Ectodermal cell (in vitro differentiated cells): Measurements from ENCODE around the gene TUBG1.
"Not testable (repeated sequence)": the region's sequence is repeated elsewhere in the genome, so short reads cannot be mapped to it uniquely, and the experiment has no call there.

Experiments used
- H3K27ac ChIP-seq: 2 replicates; pipeline ENCODE4 v1.7.0; 2013; ENCODE audit warnings: mild to moderate bottlenecking, low read depth, low read length; ENCODE audit not compliant: insufficient read depth, poor library complexity, severe bottlenecking
- H3K27me3 ChIP-seq: 2 replicates; pipeline ENCODE4 v1.7.0; 2013; ENCODE audit warnings: mild to moderate bottlenecking, low read length; ENCODE audit not compliant: insufficient read depth, control insufficient read depth, poor library complexity, severe bottlenecking
- H3K36me3 ChIP-seq: one replicate; pipeline ENCODE4 v1.7.0; 2013; ENCODE audit warnings: low read length; ENCODE audit not compliant: control insufficient read depth, insufficient read depth
- H3K4me1 ChIP-seq: one replicate; pipeline ENCODE4 v1.7.0; 2013; ENCODE audit warnings: low read length; ENCODE audit not compliant: control insufficient read depth, insufficient read depth
- H3K4me3 ChIP-seq: 2 replicates; pipeline ENCODE4 v1.7.0; 2013; ENCODE audit warnings: low read depth, low read length, control low read depth; ENCODE audit not compliant: insufficient read depth
- H3K9me3 ChIP-seq: 2 replicates; pipeline ENCODE4 v1.7.0; 2013; ENCODE audit warnings: mild to moderate bottlenecking, low read length, moderate library complexity; ENCODE audit not compliant: control insufficient read depth
- WGBS, 2 experiments: methylation state at CpG; one replicate each; pipeline ENCODE4 v1.1.7; 2013; ENCODE audit warnings: missing lambda C conversion rate in 2 of 2; 5-methylcytosine and 5-hydroxymethylcytosine counted together

TUBG1 gene

DNA sequence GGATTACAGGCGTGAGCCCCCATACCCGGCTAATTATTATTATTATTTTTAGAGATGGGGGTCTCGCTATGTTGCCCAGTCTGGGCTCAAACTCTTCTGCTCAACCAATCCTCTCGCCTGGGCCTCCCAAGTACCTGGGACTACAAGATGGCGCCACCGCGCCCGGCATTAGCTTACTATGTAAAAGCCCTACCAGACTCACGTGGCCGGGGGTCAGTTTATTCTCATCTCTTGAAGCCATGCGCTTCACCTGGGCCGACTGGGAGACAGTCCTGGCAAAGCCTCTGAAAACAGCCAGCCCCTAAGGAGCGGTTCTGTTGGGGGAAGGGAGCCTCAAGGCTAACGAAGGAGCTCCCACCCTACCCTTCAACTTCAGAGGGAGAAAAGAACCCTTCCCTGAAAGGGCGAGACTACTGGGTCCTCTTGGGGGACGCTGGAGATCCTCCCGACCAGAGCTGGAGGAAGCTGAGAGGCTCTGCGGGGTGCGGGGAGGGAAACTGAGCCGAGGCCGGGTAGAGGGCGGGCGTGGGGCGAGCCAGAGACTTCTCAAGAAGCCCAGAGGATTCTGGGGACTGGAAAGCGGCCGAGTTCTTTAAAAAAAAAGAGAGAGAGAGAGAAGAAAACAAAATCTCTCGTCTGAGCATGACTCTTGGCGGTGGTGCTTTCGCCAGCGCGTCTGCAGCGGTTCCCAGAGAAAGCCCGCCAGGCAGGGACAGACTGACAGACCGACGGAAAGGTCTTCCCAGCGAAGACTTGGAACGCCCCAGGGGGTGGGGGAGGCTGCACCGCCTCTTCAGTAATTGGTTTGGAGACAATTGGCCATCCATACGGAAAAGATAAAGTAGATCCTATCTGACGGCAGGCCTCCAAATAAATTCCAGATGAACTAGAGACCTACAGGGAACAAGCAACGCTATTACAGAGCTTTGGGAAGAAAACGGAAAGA lies 44.0 kb downstream of the TUBG1 start:
- peaks cover 9% of the 10 kb centered on the region for H3K4me1 ChIP-seq
- H3K27me3 ChIP-seq = no peaks in the 10 kb centered on the region
- H3K4me3 ChIP-seq = peak overlapping the region; percentile 23
- 42 to 44% methylated on average over 41 to 42 of the region's 42 CpGs for WGBS, 2 experiments
- H3K27ac ChIP-seq = peak overlapping the region; percentile 26
- no peaks in the 10 kb centered on the region for H3K36me3 ChIP-seq
- H3K9me3 ChIP-seq = no peaks in the 10 kb centered on the region

DNA sequence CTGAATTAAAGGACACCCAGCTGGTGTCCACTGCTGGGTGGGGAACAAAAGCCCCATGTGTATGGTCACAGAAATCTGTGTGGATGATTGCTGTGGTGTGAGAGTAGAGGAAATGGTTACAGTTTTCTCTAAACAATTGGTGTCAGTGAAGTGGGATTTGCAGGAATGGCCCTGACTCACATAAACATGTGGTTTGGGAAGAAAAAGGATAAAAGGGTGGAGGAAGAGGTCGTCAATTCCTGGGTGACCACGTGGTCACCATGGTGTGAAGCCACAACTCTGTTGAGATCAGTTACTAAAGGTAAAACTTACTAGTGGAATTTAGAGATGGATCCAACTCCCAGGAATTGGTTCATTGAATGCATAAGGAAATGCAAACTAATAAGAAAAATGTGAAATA lies 46.0 kb downstream of the TUBG1 start:
- Histone ChIP-seq H3K27me3 (no peaks in the 10 kb centered on the region), H3K9me3 (no peaks in the 10 kb centered on the region), H3K4me3 (no peak overlapping the region), H3K27ac (no peak overlapping the region), H3K36me3 (no peaks in the 10 kb centered on the region), H3K4me1 (peaks cover 9% of the 10 kb centered on the region)
- WGBS, 2 experiments = 83 to 88% methylated on average over 2 of the region's 2 CpGs

DNA sequence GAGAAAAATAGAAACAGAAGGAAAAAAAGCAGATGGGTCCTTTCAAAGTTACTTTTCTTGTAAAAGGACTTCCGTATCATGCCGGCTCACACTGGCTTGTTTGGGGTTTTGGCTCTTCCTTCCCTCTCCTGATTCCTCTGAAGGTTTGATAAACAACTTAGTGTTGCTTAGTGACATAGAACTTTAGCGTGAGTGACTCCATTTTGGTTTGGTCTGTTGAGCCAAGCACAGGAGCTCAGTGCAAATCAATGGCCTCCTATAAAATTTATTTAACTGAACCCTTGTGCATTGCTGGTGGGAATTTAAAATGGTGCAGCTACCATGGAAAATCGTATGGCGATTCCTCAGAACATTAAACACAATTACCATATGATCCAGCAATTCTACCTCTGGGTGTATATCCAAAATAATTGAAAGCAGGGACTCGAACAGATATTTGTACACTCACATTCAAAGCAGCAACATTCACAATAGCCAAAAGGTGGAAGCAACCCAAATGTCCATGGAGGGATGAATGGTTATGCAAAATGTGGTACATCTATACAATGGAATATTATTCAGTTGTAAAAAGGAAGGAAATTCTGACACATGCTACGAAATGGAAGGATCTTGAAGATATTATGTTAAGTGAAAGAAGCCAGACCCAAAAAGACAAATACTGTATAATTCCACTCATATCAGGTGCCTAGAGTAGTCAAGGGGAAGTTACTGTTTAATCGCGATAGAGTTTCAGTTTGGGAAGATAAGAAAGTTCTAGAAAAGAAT lies 48.5 kb downstream of the TUBG1 start:
- no peak overlapping the region for H3K4me3 ChIP-seq
- H3K9me3 ChIP-seq = no peaks in the 10 kb centered on the region
- H3K27ac ChIP-seq = no peak overlapping the region
- H3K27me3 ChIP-seq = no peaks in the 10 kb centered on the region
- H3K4me1 ChIP-seq = peaks cover 9% of the 10 kb centered on the region
- 94 to 95% methylated on average over 9 of the region's 9 CpGs for WGBS, 2 experiments
- peaks cover 2% of the 10 kb centered on the region for H3K36me3 ChIP-seq

DNA sequence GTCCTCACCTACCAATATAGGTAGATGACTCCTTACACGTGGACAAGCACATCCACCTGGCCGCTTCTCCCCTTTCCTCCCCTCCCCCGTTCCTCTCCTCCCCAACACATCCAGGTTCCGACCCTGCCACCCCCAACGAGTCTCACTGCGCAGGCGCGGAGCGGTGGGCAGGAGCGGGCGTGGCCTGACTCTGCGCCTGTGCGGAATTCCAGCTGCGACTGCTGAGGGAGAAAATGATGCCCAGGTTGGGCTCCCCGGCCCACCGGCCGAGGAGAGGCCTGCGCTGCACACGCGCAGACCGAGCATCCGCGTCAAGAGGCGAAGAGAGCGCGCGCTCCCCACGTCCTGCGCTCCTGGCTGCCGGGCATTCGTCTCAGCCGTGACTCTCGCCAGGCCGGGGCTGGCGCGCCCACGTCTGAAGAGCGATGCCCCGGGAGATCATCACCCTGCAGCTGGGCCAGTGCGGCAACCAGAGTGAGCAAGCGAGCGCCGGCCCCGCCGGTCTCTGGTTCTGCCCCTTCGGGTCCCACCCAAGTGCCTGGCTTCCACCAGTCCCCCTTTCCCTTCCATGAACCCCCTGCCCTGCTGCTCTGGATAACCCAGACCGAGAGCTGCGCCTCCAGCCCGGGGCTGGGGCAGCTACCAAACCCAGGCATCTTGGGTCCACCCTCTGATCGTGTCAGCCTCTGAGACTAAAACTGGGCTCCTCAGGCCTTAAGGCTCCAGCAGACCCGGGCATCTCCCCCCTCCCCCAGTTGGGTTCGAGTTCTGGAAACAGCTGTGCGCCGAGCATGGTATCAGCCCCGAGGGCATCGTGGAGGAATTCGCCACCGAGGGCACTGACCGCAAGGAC lies 49.8 kb downstream of the TUBG1 start, which contains the start of gene TUBG2:
TSS of gene TUBG2 (plus strand) at position 206 of the 853 bp plus-strand sequence. CDS start at position 426, 220 bp downstream.
- H3K27ac ChIP-seq = peak within 1 kb of the TSS; percentile 6
- peak within 1 kb of the TSS; percentile 72 for H3K4me3 ChIP-seq
- H3K27me3 ChIP-seq = no peaks in the 10 kb centered on the region
- H3K9me3 ChIP-seq = no peaks in the 10 kb centered on the region
- WGBS, 2 experiments = 1% methylated on average over 54 to 56 of the region's 59 CpGs
- peaks cover 2% of the 10 kb centered on the region for H3K36me3 ChIP-seq
- H3K4me1 ChIP-seq = no peaks in the 10 kb centered on the region

DNA sequence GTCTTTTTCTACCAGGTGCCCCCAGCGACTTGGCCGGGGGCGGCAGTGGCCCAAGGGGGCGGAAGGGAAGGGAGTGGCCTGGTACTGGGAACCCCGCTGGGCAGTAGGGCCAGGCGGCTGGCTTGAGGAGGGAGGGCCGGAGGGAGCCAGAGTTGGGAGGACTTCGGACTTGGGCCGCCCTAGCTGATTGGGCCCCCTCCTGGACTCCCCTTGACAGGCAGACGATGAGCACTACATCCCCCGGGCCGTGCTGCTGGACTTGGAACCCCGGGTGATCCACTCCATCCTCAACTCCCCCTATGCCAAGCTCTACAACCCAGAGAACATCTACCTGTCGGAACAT lies 50.4 kb downstream of the TUBG1 start:
- WGBS, 2 experiments = 64 to 88% methylated on average over 1 of the region's 14 CpGs
- H3K4me3 ChIP-seq = peak overlapping the region; percentile 72
- H3K27ac ChIP-seq, H3K36me3 ChIP-seq, H3K4me1 ChIP-seq, H3K9me3 ChIP-seq, H3K27me3 ChIP-seq: not testable (repeated sequence)

DNA sequence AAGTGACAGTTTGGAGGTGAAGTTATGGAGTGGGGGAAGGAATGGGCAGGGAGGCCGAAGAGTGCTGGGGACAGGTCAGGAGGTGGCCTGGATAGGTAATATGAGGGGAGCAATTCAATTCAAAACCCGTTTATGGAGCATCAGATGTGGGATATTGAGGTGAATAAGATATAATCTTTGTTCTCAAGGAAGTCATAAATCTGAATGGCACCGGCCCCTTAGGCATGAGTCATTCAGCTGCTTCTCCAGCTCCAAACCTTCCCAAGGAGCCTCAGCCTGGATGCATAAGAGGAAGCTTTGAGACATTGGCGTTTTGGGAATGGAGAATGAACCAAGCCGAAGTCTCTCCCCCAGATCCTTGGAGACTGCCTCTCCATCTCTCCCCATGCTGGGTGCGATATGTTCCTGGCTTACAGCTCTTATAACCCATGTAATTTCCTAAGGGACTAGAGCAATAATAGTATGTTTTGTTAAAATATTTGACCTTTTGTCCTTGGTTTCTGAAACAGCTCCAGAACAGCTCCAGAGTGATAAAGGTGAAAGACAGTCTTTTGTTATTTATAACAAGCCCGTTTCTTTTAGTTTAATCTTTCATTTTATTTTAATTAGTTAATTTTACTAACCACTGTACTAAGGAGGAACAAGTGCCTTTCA lies 51.3 kb downstream of the TUBG1 start:
- no peak overlapping the region for H3K4me3 ChIP-seq
- 90 to 91% methylated on average over 6 of the region's 7 CpGs for WGBS, 2 experiments
- H3K27me3 ChIP-seq = no peaks in the 10 kb centered on the region
- H3K36me3 ChIP-seq = peaks cover 2% of the 10 kb centered on the region
- no peaks in the 10 kb centered on the region for H3K4me1 ChIP-seq
- H3K27ac ChIP-seq = no peak overlapping the region
- no peaks in the 10 kb centered on the region for H3K9me3 ChIP-seq
